K562 (cell line): ENCODE data around the gene LIMS2. TPM values are rescaled to one million over a fixed set of nuclear protein-coding genes. Genes with fewer than 3 reads are reported as not detected.
A peak's percentile ranks its signal among the peaks of the same experiment; 100 is the strongest.

Experiments used
- CBX2 ChIP-seq: fragments of 200-600 bp; sonication (generic); IDR thresholded peaks from one replicate; pipeline ENCODE4 v1.6.1; 2012; ENCODE audit warnings: mild to moderate bottlenecking, low read length, inconsistent platforms; ENCODE audit not compliant: insufficient read depth, poor library complexity, severe bottlenecking
- E2F6 ChIP-seq, 2 experiments: IDR thresholded peaks; 2 replicates each; pipeline ENCODE4 v1.6.1; 2011; ENCODE audit warnings: borderline replicate concordance in 1 of 2, control low read depth in 1 of 2, low read depth in 1 of 2, low read length in 1 of 2, mild to moderate bottlenecking in 1 of 2, mixed read lengths in 1 of 2, moderate library complexity in 1 of 2; ENCODE audit not compliant: insufficient read depth in 1 of 2, insufficient read length in 1 of 2, poor library complexity in 1 of 2, severe bottlenecking in 1 of 2; ENCODE audit errors: extremely low read depth in 1 of 2
- MAFF ChIP-seq: IDR thresholded peaks from 2 replicates; pipeline ENCODE4 v1.6.1; 2012; ENCODE audit warnings: low read length, improper control_type of control experiment
- MTA3 ChIP-seq: fragments of 450-650 bp; formaldehyde crosslinking; IDR thresholded peaks from 2 replicates; pipeline ENCODE4 v1.6.1; 2017; ENCODE audit warnings: mild to moderate bottlenecking, borderline replicate concordance
- SRF ChIP-seq, 2 experiments: fragments of 250-450, 450-650 bp in 1 of 2; sonication (Bioruptor Pico) in 1 of 2; sonication (generic) in 1 of 2; formaldehyde crosslinking; IDR thresholded peaks; 2 replicates each; pipeline versions ENCODE4 v1.5.0 to v1.5.1; 2020 to 2022; ENCODE audit warnings: mild to moderate bottlenecking in 1 of 2, missing genetic modification reagents in 1 of 2
- ZNF184 ChIP-seq: sonication (generic); formaldehyde crosslinking; IDR thresholded peaks from 2 replicates; pipeline ENCODE4 v1.5.0; 2020; ENCODE audit warnings: missing genetic modification reagents
- ZNF253 ChIP-seq: fragments of 250-450 bp; sonication (Bioruptor Pico); conservative IDR thresholded peaks from 2 replicates; pipeline ENCODE4 v1.6.1; 2021; ENCODE audit warnings: mild to moderate bottlenecking
- ZNF583 ChIP-seq: fragments of 250-450 bp; sonication (Bioruptor Pico); IDR thresholded peaks from 2 replicates; pipeline ENCODE4 v1.4.0; 2020
- polyA plus RNA-seq, 8 experiments: library from polyadenylated mRNA; depleted of rRNA in 4 of 8; stranded (reverse) in 5 of 8; unstranded in 3 of 8; fragments of >200 nt; fragmentation: Nextera tagmentation in 2 of 8; fragmentation: Illumina TruSeq in 1 of 8; extraction: Ambion mirVana in 2 of 8; extraction: Trizol in 1 of 8; gene quantifications; 2 replicates each; pipeline versions ENCODE4 v1.2.1 to v1.2.3, GENCODE V29; 2011 to 2014; ENCODE audit warnings: inconsistent platforms in 1 of 8, missing spikeins in 1 of 8
- total RNA-seq, 7 experiments: library from RNA; depleted of rRNA in 6 of 7; stranded (reverse); fragments of >200 nt in 6 of 7; fragmentation: Illumina TruSeq in 2 of 7; extraction: Trizol in 2 of 7; gene quantifications; 2 replicates each; pipeline versions ENCODE4 v1.2.1 to v1.2.3, GENCODE V29; 2011 to 2021; ENCODE audit warnings: low replicate concordance in 1 of 7
- TF ChIP-seq, protein P1 (sequence below): fragments of 200-600 bp; sonication (generic); IDR thresholded peaks from one replicate; pipeline ENCODE4 v1.6.1; 2012; ENCODE audit warnings: mild to moderate bottlenecking, low read depth, low read length, inconsistent platforms
- TF ChIP-seq, protein P2 (sequence below): fragments of 450-650 bp; IDR thresholded peaks from 2 replicates; pipeline ENCODE4 v1.6.1; 2018; ENCODE audit not compliant: partially characterized antibody

Gene LIMS2
- total and polyA plus RNA-seq, 9 of the 15 experiments (the other 6 are each of a cell fraction or from before 2014, with no cell fraction given) = 0.04 to 0.22 TPM; not detected in 7

- TF ChIP-seq, protein P1, sequence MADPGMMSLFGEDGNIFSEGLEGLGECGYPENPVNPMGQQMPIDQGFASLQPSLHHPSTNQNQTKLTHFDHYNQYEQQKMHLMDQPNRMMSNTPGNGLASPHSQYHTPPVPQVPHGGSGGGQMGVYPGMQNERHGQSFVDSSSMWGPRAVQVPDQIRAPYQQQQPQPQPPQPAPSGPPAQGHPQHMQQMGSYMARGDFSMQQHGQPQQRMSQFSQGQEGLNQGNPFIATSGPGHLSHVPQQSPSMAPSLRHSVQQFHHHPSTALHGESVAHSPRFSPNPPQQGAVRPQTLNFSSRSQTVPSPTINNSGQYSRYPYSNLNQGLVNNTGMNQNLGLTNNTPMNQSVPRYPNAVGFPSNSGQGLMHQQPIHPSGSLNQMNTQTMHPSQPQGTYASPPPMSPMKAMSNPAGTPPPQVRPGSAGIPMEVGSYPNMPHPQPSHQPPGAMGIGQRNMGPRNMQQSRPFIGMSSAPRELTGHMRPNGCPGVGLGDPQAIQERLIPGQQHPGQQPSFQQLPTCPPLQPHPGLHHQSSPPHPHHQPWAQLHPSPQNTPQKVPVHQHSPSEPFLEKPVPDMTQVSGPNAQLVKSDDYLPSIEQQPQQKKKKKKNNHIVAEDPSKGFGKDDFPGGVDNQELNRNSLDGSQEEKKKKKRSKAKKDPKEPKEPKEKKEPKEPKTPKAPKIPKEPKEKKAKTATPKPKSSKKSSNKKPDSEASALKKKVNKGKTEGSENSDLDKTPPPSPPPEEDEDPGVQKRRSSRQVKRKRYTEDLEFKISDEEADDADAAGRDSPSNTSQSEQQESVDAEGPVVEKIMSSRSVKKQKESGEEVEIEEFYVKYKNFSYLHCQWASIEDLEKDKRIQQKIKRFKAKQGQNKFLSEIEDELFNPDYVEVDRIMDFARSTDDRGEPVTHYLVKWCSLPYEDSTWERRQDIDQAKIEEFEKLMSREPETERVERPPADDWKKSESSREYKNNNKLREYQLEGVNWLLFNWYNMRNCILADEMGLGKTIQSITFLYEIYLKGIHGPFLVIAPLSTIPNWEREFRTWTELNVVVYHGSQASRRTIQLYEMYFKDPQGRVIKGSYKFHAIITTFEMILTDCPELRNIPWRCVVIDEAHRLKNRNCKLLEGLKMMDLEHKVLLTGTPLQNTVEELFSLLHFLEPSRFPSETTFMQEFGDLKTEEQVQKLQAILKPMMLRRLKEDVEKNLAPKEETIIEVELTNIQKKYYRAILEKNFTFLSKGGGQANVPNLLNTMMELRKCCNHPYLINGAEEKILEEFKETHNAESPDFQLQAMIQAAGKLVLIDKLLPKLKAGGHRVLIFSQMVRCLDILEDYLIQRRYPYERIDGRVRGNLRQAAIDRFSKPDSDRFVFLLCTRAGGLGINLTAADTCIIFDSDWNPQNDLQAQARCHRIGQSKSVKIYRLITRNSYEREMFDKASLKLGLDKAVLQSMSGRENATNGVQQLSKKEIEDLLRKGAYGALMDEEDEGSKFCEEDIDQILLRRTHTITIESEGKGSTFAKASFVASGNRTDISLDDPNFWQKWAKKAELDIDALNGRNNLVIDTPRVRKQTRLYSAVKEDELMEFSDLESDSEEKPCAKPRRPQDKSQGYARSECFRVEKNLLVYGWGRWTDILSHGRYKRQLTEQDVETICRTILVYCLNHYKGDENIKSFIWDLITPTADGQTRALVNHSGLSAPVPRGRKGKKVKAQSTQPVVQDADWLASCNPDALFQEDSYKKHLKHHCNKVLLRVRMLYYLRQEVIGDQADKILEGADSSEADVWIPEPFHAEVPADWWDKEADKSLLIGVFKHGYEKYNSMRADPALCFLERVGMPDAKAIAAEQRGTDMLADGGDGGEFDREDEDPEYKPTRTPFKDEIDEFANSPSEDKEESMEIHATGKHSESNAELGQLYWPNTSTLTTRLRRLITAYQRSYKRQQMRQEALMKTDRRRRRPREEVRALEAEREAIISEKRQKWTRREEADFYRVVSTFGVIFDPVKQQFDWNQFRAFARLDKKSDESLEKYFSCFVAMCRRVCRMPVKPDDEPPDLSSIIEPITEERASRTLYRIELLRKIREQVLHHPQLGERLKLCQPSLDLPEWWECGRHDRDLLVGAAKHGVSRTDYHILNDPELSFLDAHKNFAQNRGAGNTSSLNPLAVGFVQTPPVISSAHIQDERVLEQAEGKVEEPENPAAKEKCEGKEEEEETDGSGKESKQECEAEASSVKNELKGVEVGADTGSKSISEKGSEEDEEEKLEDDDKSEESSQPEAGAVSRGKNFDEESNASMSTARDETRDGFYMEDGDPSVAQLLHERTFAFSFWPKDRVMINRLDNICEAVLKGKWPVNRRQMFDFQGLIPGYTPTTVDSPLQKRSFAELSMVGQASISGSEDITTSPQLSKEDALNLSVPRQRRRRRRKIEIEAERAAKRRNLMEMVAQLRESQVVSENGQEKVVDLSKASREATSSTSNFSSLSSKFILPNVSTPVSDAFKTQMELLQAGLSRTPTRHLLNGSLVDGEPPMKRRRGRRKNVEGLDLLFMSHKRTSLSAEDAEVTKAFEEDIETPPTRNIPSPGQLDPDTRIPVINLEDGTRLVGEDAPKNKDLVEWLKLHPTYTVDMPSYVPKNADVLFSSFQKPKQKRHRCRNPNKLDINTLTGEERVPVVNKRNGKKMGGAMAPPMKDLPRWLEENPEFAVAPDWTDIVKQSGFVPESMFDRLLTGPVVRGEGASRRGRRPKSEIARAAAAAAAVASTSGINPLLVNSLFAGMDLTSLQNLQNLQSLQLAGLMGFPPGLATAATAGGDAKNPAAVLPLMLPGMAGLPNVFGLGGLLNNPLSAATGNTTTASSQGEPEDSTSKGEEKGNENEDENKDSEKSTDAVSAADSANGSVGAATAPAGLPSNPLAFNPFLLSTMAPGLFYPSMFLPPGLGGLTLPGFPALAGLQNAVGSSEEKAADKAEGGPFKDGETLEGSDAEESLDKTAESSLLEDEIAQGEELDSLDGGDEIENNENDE = no peak
- no peak for TF ChIP-seq MTA3
- TF ChIP-seq ZNF583 (CRISPR knock-in tag) = no peak
- no peak for TF ChIP-seq MAFF
- TF ChIP-seq CBX2 = no peak
- TF ChIP-seq SRF (CRISPR knock-in tag; IDR thresholded peaks at IDR 0.05) = no peak; a peak in 1 of 4 replicates
- TF ChIP-seq, protein P2, sequence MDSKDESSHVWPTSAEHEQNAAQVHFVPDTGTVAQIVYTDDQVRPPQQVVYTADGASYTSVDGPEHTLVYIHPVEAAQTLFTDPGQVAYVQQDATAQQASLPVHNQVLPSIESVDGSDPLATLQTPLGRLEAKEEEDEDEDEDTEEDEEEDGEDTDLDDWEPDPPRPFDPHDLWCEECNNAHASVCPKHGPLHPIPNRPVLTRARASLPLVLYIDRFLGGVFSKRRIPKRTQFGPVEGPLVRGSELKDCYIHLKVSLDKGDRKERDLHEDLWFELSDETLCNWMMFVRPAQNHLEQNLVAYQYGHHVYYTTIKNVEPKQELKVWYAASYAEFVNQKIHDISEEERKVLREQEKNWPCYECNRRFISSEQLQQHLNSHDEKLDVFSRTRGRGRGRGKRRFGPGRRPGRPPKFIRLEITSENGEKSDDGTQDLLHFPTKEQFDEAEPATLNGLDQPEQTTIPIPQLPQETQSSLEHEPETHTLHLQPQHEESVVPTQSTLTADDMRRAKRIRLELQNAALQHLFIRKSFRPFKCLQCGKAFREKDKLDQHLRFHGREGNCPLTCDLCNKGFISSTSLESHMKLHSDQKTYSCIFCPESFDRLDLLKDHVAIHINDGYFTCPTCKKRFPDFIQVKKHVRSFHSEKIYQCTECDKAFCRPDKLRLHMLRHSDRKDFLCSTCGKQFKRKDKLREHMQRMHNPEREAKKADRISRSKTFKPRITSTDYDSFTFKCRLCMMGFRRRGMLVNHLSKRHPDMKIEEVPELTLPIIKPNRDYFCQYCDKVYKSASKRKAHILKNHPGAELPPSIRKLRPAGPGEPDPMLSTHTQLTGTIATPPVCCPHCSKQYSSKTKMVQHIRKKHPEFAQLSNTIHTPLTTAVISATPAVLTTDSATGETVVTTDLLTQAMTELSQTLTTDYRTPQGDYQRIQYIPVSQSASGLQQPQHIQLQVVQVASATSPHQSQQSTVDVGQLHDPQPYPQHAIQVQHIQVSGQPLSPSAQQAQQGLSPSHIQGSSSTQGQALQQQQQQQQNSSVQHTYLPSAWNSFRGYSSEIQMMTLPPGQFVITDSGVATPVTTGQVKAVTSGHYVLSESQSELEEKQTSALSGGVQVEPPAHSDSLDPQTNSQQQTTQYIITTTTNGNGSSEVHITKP = peak; percentile 16
- TF ChIP-seq ZNF253 (CRISPR knock-in tag) = no peak
- TF ChIP-seq ZNF184 (CRISPR knock-in tag) = no peak
- TF ChIP-seq E2F6 (IDR thresholded peaks at IDR 0.05; ENCODE audit: borderline replicate concordance in 1 of 2, extremely low read depth in 1 of 2, insufficient read depth in 1 of 2, insufficient read length in 1 of 2, low read depth in 1 of 2, low read length in 1 of 2, poor library complexity in 1 of 2, severe bottlenecking in 1 of 2) = peak in 1 of 2 experiments; percentile 62
Observed at GRCh38 chr2:127638361-127639110, 36.8 kb downstream of the LIMS2 start (continued).
